H1 (cell line): ENCODE data around the gene KANSL1. TPM values are rescaled to one million over a fixed set of nuclear protein-coding genes. Genes with fewer than 3 reads are reported as not detected.

ENCODE experiments used
- CHD2 ChIP-seq: IDR thresholded peaks from 2 replicates; pipeline ENCODE4 v1.6.1; 2012; ENCODE audit warnings: low read length, improper control_type of control experiment
- KDM1A ChIP-seq: fragments of 200-600, 300-600 bp; sonication (generic); IDR thresholded peaks from 2 replicates; pipeline ENCODE4 v1.7.1; 2016; ENCODE audit warnings: mild to moderate bottlenecking, low read length, borderline replicate concordance
- NANOG ChIP-seq: IDR thresholded peaks from 2 replicates; pipeline ENCODE4 v1.6.1; 2011; ENCODE audit warnings: low read length, low read depth, mild to moderate bottlenecking, inconsistent platforms; ENCODE audit not compliant: insufficient read depth, poor library complexity, severe bottlenecking
- polyA plus RNA-seq, 7 experiments: library from polyadenylated mRNA; depleted of rRNA in 3 of 7; stranded (reverse) in 5 of 7; unstranded in 2 of 7; fragments of >200 nt in 5 of 7; fragments of 200-250 nt in 2 of 7; gene quantifications; 1 replicate in 5 of 7; 2 replicates in 1 of 7; 4 replicates in 1 of 7; pipeline versions ENCODE4 v1.2.1 to v1.2.3, GENCODE V29; 2011 to 2013; ENCODE audit warnings: missing spikeins in 2 of 7, mixed read lengths in 2 of 7
- total RNA-seq: library from RNA; stranded (reverse); fragmentation: NEBNext Ultra II Directional; extraction: Animal tissue kit (Norgen Biotek cat#: 25700); gene quantifications from 2 replicates; pipeline ENCODE4 v1.2.1, GENCODE V29; 2021
- TF ChIP-seq, protein P1 (sequence below): IDR thresholded peaks from 2 replicates; pipeline ENCODE4 v1.6.1; 2011; ENCODE audit warnings: low read length, improper control_type of control experiment

KANSL1 gene
- total and polyA plus RNA-seq, 2 of the 8 experiments (the other 6 are each of a cell fraction or from before 2014, with no cell fraction given): 34.0 to 128 TPM

GRCh38 chr17:46127524-46127923 is 65.7 kb downstream of the KANSL1 start (continued):
- TF ChIP-seq NANOG: no peak
- TF ChIP-seq CHD2: no peak
- TF ChIP-seq, protein P1, sequence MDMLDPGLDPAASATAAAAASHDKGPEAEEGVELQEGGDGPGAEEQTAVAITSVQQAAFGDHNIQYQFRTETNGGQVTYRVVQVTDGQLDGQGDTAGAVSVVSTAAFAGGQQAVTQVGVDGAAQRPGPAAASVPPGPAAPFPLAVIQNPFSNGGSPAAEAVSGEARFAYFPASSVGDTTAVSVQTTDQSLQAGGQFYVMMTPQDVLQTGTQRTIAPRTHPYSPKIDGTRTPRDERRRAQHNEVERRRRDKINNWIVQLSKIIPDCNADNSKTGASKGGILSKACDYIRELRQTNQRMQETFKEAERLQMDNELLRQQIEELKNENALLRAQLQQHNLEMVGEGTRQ: no peak
- TF ChIP-seq KDM1A: no peak
